Measurements from ENCODE around the gene ULBP1.
"Not testable (repeated sequence)": the region's sequence is repeated elsewhere in the genome, so short reads cannot be mapped to it uniquely, and the experiment has no call there.

Gene ULBP1

GRCh38 chr6:149954328-149954983 is 9.3 kb upstream of the ULBP1 start:
- DNase-seq, result not testable (repeated sequence)

- not testable (repeated sequence) for DNase-seq
These were observed 8.6 kb upstream of the ULBP1 start for GRCh38 chr6:149954984-149955653.

GRCh38 chr6:149955654-149956317 is 8.0 kb upstream of the ULBP1 start:
- DNase-seq, result not testable (repeated sequence)

GRCh38 chr6:149958124-149958523 is 5.6 kb upstream of the ULBP1 start:
- not testable (repeated sequence) for DNase-seq

GRCh38 chr6:149959806-149960205 is 3.9 kb upstream of the ULBP1 start:
- not testable (repeated sequence) for DNase-seq

- no peak for DNase-seq
These were observed 3.3 kb upstream of the ULBP1 start for GRCh38 chr6:149960488-149960887.

GRCh38 chr6:149961728-149962425 is 1.9 kb upstream of the ULBP1 start:
- DNase-seq, result no peak

- no peak for DNase-seq
These were observed 1.1 kb upstream of the ULBP1 start for GRCh38 chr6:149962461-149963211.

- DNase-seq, result peak; percentile 37
These were observed 606 bp upstream of the ULBP1 start for GRCh38 chr6:149963212-149963461.

GRCh38 chr6:149964308-149965193 is 808 bp downstream of the ULBP1 start:
- no peak for DNase-seq

- DNase-seq, result no peak
These were observed 1.7 kb downstream of the ULBP1 start for GRCh38 chr6:149965194-149966020.

- DNase-seq, result not testable (repeated sequence)
These were observed 2.6 kb downstream of the ULBP1 start for GRCh38 chr6:149966319-149966718.

GRCh38 chr6:149967591-149967990 is 3.8 kb downstream of the ULBP1 start:
- no peak for DNase-seq

GRCh38 chr6:149967999-149968398 is 4.3 kb downstream of the ULBP1 start:
- DNase-seq, result not testable (repeated sequence)

- not testable (repeated sequence) for DNase-seq
These were observed 5.2 kb downstream of the ULBP1 start for GRCh38 chr6:149968909-149969308.

GRCh38 chr6:149969635-149970034 is 5.9 kb downstream of the ULBP1 start:
- DNase-seq, result no peak

- DNase-seq, result not testable (repeated sequence)
These were observed 10.7 kb downstream of the ULBP1 start for GRCh38 chr6:149974394-149974793.

GRCh38 chr6:149974825-149975224 is 11.1 kb downstream of the ULBP1 start:
- DNase-seq, result no peak

- DNase-seq, result no peak
These were observed 11.7 kb downstream of the ULBP1 start for GRCh38 chr6:149975400-149975799.

- no peak for DNase-seq
These were observed 13.5 kb downstream of the ULBP1 start for GRCh38 chr6:149977221-149977620.

GRCh38 chr6:149978610-149979009 is 14.9 kb downstream of the ULBP1 start:
- DNase-seq, result no peak
